H1 (cell line): ENCODE results near the gene CLEC2D. TPM values are rescaled to one million over a fixed set of nuclear protein-coding genes. Genes with fewer than 3 reads are reported as not detected.

ENCODE experiments used
- CTCF ChIA-PET: fragments of 300-600 bp; sonication (Branson Sonifier 250); formaldehyde crosslinking; loops from one replicate; lab custom pipeline; 2021; ENCODE audit not compliant: partially characterized antibody; lab: Charles Lee
- POLR2A ChIA-PET: fragments of 300-600 bp; sonication (Branson Sonifier 250); formaldehyde crosslinking; loops from one replicate; lab custom pipeline; 2021; ENCODE audit warnings: inconsistent platforms; ENCODE audit not compliant: partially characterized antibody; lab: Charles Lee
- DNase-seq, 2 experiments: peaks; one replicate each; pipeline versions ENCODE4 v3.0.0 to v3.0.0-alpha.2; 2010 to 2022; ENCODE audit warnings: low spot score in 2 of 2, low read depth in 1 of 2, mixed read lengths in 1 of 2
- FAIRE-seq: peaks from 2 replicates; lab custom pipeline; 2011; peaks lifted over from hg19 to GRCh38; lab: Jason Lieb, UNC
- H2AFZ ChIP-seq: 2 replicates; pipeline ENCODE4 v1.8.1; 2012; ENCODE audit warnings: low read length, inconsistent platforms
- H2AK5ac ChIP-seq: 2 replicates; pipeline ENCODE4 v1.6.1; 2013; ENCODE audit warnings: low read depth, low read length
- H2BK120ac ChIP-seq: replicated peaks from 2 replicates; pipeline ENCODE3; 2013; ENCODE audit warnings: low read depth, low read length, inconsistent platforms
- H2BK12ac ChIP-seq: 2 replicates; pipeline ENCODE4 v1.6.1; 2013; ENCODE audit warnings: low read depth, low read length
- H2BK15ac ChIP-seq: 2 replicates; pipeline ENCODE4 v1.6.1; 2013; ENCODE audit warnings: low read length
- H2BK20ac ChIP-seq: 2 replicates; pipeline ENCODE4 v1.6.1; 2013; ENCODE audit warnings: low read length
- H2BK5ac ChIP-seq: 2 replicates; pipeline ENCODE4 v1.6.1; 2013; ENCODE audit warnings: low read depth, low read length
- H3K14ac ChIP-seq: 2 replicates; pipeline ENCODE4 v1.6.1; 2013; ENCODE audit warnings: inconsistent platforms; ENCODE audit not compliant: insufficient read length
- H3K18ac ChIP-seq: 2 replicates; pipeline ENCODE4 v1.6.1; 2013; ENCODE audit warnings: low read length; ENCODE audit errors: extremely low read depth
- H3K23ac ChIP-seq: 2 replicates; pipeline ENCODE4 v1.6.1; 2013; ENCODE audit warnings: inconsistent platforms; ENCODE audit not compliant: insufficient read length
- H3K23me2 ChIP-seq: 2 replicates; pipeline ENCODE4 v1.6.1; 2013; ENCODE audit warnings: low read depth, low read length
- H3K27ac ChIP-seq: 2 replicates; pipeline ENCODE4 v1.6.1; 2011; ENCODE audit warnings: low read depth, low read length, inconsistent platforms
- H3K27me3 ChIP-seq, 4 experiments: replicated peaks in 1 of 4; 1 replicate in 1 of 4; 2 replicates in 3 of 4; pipeline versions ENCODE4 v1.6.1 to v1.8.1; 2011 to 2013; ENCODE audit warnings: low read length in 3 of 4, mild to moderate bottlenecking in 3 of 4, inconsistent platforms in 2 of 4, mixed read lengths in 2 of 4, moderate library complexity in 1 of 4; ENCODE audit not compliant: control insufficient read depth in 3 of 4, insufficient read depth in 3 of 4; ENCODE audit errors: extremely low read depth in 1 of 4
- H3K36me3 ChIP-seq, 4 experiments: 2 replicates each; pipeline versions ENCODE4 v1.6.1 to v1.8.1; 2011 to 2013; ENCODE audit warnings: mild to moderate bottlenecking in 4 of 4, low read length in 3 of 4, moderate library complexity in 2 of 4, control low read depth in 1 of 4, inconsistent platforms in 1 of 4; ENCODE audit not compliant: insufficient read depth in 4 of 4, control insufficient read depth in 2 of 4
- H3K4ac ChIP-seq: replicated peaks from 2 replicates; pipeline ENCODE3; 2013; ENCODE audit warnings: low read length, low read depth, mixed read lengths, inconsistent platforms; ENCODE audit not compliant: insufficient read length
- H3K4me1 ChIP-seq, 4 experiments: replicated peaks in 1 of 4; 1 replicate in 1 of 4; 2 replicates in 3 of 4; pipeline versions ENCODE4 v1.6.1 to v1.8.1; 2011 to 2013; ENCODE audit warnings: low read length in 3 of 4, inconsistent platforms in 2 of 4, mixed read lengths in 1 of 4; ENCODE audit not compliant: insufficient read depth in 4 of 4, control insufficient read depth in 3 of 4
- H3K4me2 ChIP-seq, 2 experiments: 2 replicates each; pipeline versions ENCODE4 v1.6.1 to v1.8.1; 2011 to 2013; ENCODE audit warnings: low read depth in 2 of 2, low read length in 2 of 2, control low read depth in 1 of 2, inconsistent platforms in 1 of 2, mild to moderate bottlenecking in 1 of 2; ENCODE audit not compliant: insufficient read depth in 1 of 2
- H3K4me3 ChIP-seq, 4 experiments: fragments of 200-600, 300-600 bp in 1 of 4; sonication (generic), shearing (Covaris generic), sonication (Bioruptor Twin) in 1 of 4; 2 replicates each; pipeline versions ENCODE4 v1.5.1 to v1.8.1; 2011 to 2016; ENCODE audit warnings: low read length in 4 of 4, low read depth in 3 of 4, control low read depth in 2 of 4, inconsistent platforms in 2 of 4, mild to moderate bottlenecking in 2 of 4, mixed read lengths in 1 of 4, moderate library complexity in 1 of 4; ENCODE audit not compliant: insufficient read depth in 2 of 4; ENCODE audit errors: extremely low read depth in 1 of 4
- H3K56ac ChIP-seq: replicated peaks from 2 replicates; pipeline ENCODE3; 2013; ENCODE audit warnings: low read depth, mild to moderate bottlenecking, mixed read lengths, low read length, inconsistent platforms; ENCODE audit not compliant: insufficient read length
- H3K79me1 ChIP-seq: 2 replicates; pipeline ENCODE4 v1.6.1; 2013; ENCODE audit warnings: low read depth, low read length, control low read depth
- H3K79me2 ChIP-seq, 2 experiments: 2 replicates each; pipeline versions ENCODE4 v1.6.1 to v1.8.1; 2012 to 2013; ENCODE audit warnings: low read length in 2 of 2, mild to moderate bottlenecking in 2 of 2, inconsistent platforms in 1 of 2; ENCODE audit not compliant: insufficient read depth in 2 of 2, control insufficient read depth in 1 of 2
- H3K9ac ChIP-seq, 4 experiments: replicated peaks in 1 of 4; 1 replicate in 1 of 4; 2 replicates in 3 of 4; pipeline versions ENCODE4 v1.6.1 to v1.8.1; 2011 to 2013; ENCODE audit warnings: low read depth in 3 of 4, low read length in 3 of 4, control low read depth in 2 of 4, mild to moderate bottlenecking in 2 of 4, moderate library complexity in 2 of 4, inconsistent platforms in 1 of 4; ENCODE audit errors: extremely low read depth in 1 of 4
- H3K9me3 ChIP-seq, 2 experiments: 2 replicates each; pipeline versions ENCODE4 v1.6.1 to v1.8.1; 2012 to 2013; ENCODE audit warnings: mild to moderate bottlenecking in 2 of 2, moderate library complexity in 2 of 2, control low read depth in 1 of 2, inconsistent platforms in 1 of 2, low read depth in 1 of 2, low read length in 1 of 2, mixed read lengths in 1 of 2; ENCODE audit not compliant: insufficient read depth in 2 of 2
- H4K20me1 ChIP-seq, 2 experiments: replicated peaks in 1 of 2; 2 replicates each; pipeline versions ENCODE3 to v1.8.1; 2011 to 2013; ENCODE audit warnings: inconsistent platforms in 2 of 2, low read length in 2 of 2, mild to moderate bottlenecking in 1 of 2; ENCODE audit not compliant: insufficient read depth in 2 of 2, control insufficient read depth in 1 of 2
- H4K5ac ChIP-seq: 2 replicates; pipeline ENCODE4 v1.6.1; 2013; ENCODE audit warnings: low read length, low read depth, mixed read lengths, inconsistent platforms; ENCODE audit not compliant: insufficient read length
- H4K8ac ChIP-seq: 2 replicates; pipeline ENCODE4 v1.8.0; 2013; ENCODE audit warnings: mild to moderate bottlenecking, moderate library complexity, low read length, inconsistent platforms; ENCODE audit not compliant: insufficient read depth; ENCODE audit errors: extremely low read depth
- H4K91ac ChIP-seq: replicated peaks from 2 replicates; pipeline ENCODE3; 2013; ENCODE audit warnings: low read length, mixed read lengths, inconsistent platforms; ENCODE audit not compliant: insufficient read length
- TAF7 ChIP-seq: optimal IDR thresholded peaks from 2 replicates; pipeline ENCODE3; 2011; ENCODE audit warnings: low read depth, mild to moderate bottlenecking, inconsistent platforms, low read length, moderate library complexity, borderline replicate concordance
- WGBS, 2 experiments: shearing (Covaris generic) in 1 of 2; methylation state at CpG; one replicate each; pipeline versions ENCODE4 v1.1.6 to v1.1.7; 2013 to 2015; ENCODE audit warnings: low lambda C conversion rate in 2 of 2, mixed read lengths in 2 of 2, inconsistent platforms in 1 of 2, low coverage in 1 of 2, missing lambda C conversion rate in 1 of 2; ENCODE audit not compliant: insufficient replicate concordance in 2 of 2, insufficient coverage in 1 of 2, insufficient read length in 1 of 2; ENCODE audit errors: extremely low coverage in 1 of 2, missing lambda C conversion rate in 1 of 2; 5-methylcytosine and 5-hydroxymethylcytosine counted together
- polyA plus RNA-seq, 7 experiments: library from polyadenylated mRNA; depleted of rRNA in 3 of 7; stranded (reverse) in 5 of 7; unstranded in 2 of 7; fragments of >200 nt in 5 of 7; fragments of 200-250 nt in 2 of 7; gene quantifications; 1 replicate in 5 of 7; 2 replicates in 1 of 7; 4 replicates in 1 of 7; pipeline versions ENCODE4 v1.2.1 to v1.2.3, GENCODE V29; 2011 to 2013; ENCODE audit warnings: missing spikeins in 2 of 7, mixed read lengths in 2 of 7
- total RNA-seq: library from RNA; stranded (reverse); fragmentation: NEBNext Ultra II Directional; extraction: Animal tissue kit (Norgen Biotek cat#: 25700); gene quantifications from 2 replicates; pipeline ENCODE4 v1.2.1, GENCODE V29; 2021

Gene CLEC2D
- total and polyA plus RNA-seq, 2 of the 8 experiments (the other 6 are each of a cell fraction or from before 2014, with no cell fraction given), result 4.2 to 6.2 TPM

- H2AK5ac ChIP-seq, result no peak overlapping the region
- H4K5ac ChIP-seq, result no peak overlapping the region
- no peak overlapping the region for H2AFZ ChIP-seq
- H2BK12ac ChIP-seq, result no peak overlapping the region
- H3K4me3 ChIP-seq, result no peak overlapping the region
- H3K18ac ChIP-seq, result no peak overlapping the region
- H3K14ac ChIP-seq, result no peak overlapping the region
- H4K91ac ChIP-seq, result no peak overlapping the region
- H3K23me2 ChIP-seq, result no peaks in the 10 kb centered on the region
- H4K20me1 ChIP-seq, result no peaks in the 10 kb centered on the region
- DNase-seq (no peak), FAIRE-seq (no peak)
- no peaks in the 10 kb centered on the region for H3K27me3 ChIP-seq
- no peak overlapping the region for H2BK20ac ChIP-seq
- no peaks in the 10 kb centered on the region for H3K9me3 ChIP-seq
- no peak overlapping the region for H3K9ac ChIP-seq
- ChIA-PET POLR2A (no interaction called here), CTCF (interaction anchor here (0.8 kb wide), 1 partner anchor 27 kb away, joined by 4 read pairs; no protein-coding TSS in a partner anchor)
- H3K4me2 ChIP-seq, result no peak overlapping the region
- H3K56ac ChIP-seq, result no peak overlapping the region
- H3K79me2 ChIP-seq, result no peaks in the 10 kb centered on the region
- 94% methylated on average over 3 of the region's 3 CpGs; no CpG with 5 or more reads in 1 of the 2 experiments for WGBS, 2 experiments
- H3K36me3 ChIP-seq, result no peaks in the 10 kb centered on the region
- no peaks in the 10 kb centered on the region for H3K79me1 ChIP-seq
- no peak overlapping the region for H2BK120ac ChIP-seq
- no peaks in the 10 kb centered on the region for H3K4me1 ChIP-seq
- H2BK15ac ChIP-seq, result no peak overlapping the region
- H3K27ac ChIP-seq, result no peak overlapping the region
- TF ChIP-seq TAF7, result no peak
- no peak overlapping the region for H2BK5ac ChIP-seq
- no peak overlapping the region for H3K4ac ChIP-seq
- H4K8ac ChIP-seq, result no peak overlapping the region
- H3K23ac ChIP-seq, result no peak overlapping the region
Observed at GRCh38 chr12:9735601-9736000, 66.1 kb downstream of the CLEC2D start.
